GM23338 (cell line): ENCODE data around the gene PPP1R3F.

Source experiments
- CREB1 ChIP-seq: fragments of 250-450 bp; sonication (Bioruptor Pico); IDR thresholded peaks from 2 replicates; pipeline ENCODE4 v1.5.0; 2020; ENCODE audit warnings: low read depth, mild to moderate bottlenecking, moderate library complexity
- EZH2 ChIP-seq: fragments of 200-600 bp; sonication (generic); IDR thresholded peaks from one replicate; pipeline ENCODE4 v1.8.0; 2017; ENCODE audit warnings: antibody characterized with exemption, mild to moderate bottlenecking, low read depth; ENCODE audit not compliant: unreplicated experiment
- EZH2phosphoT487 ChIP-seq: fragments of 200-600 bp; sonication (generic); IDR thresholded peaks from one replicate; pipeline ENCODE4 v1.8.1; 2018; ENCODE audit warnings: antibody characterized with exemption; ENCODE audit not compliant: unreplicated experiment
- JUNB ChIP-seq: IDR thresholded peaks from one replicate; pipeline ENCODE4 v1.6.1; 2016; ENCODE audit warnings: antibody characterized with exemption; ENCODE audit not compliant: unreplicated experiment
- NANOG ChIP-seq: IDR thresholded peaks from 2 replicates; pipeline ENCODE4 v1.6.1; 2016; ENCODE audit warnings: antibody characterized with exemption, borderline replicate concordance
- POLR2AphosphoS5 ChIP-seq: IDR thresholded peaks from 2 replicates; pipeline ENCODE4 v1.6.1; 2016; ENCODE audit warnings: antibody characterized with exemption, low read depth
- ZNF114 ChIP-seq: fragments of 250-450 bp; sonication (Bioruptor Pico); IDR thresholded peaks from 2 replicates; pipeline ENCODE4 v1.5.0; 2020; ENCODE audit warnings: mild to moderate bottlenecking, moderate library complexity
- ZNF331 ChIP-seq: fragments of 250-450 bp; sonication (Bioruptor Pico); IDR thresholded peaks from 2 replicates; pipeline ENCODE4 v1.5.0; 2020; ENCODE audit warnings: low read depth, mild to moderate bottlenecking, moderate library complexity
- ZNF462 ChIP-seq: fragments of 250-450 bp; sonication (Bioruptor Pico); IDR thresholded peaks from 2 replicates; pipeline ENCODE4 v1.5.0; 2020; ENCODE audit warnings: mild to moderate bottlenecking, moderate library complexity
- TF ChIP-seq, protein P1 (sequence below), 2 experiments: fragments of 200-600 bp in 1 of 2; sonication (generic) in 1 of 2; conservative IDR thresholded peaks; 2 replicates each; pipeline versions ENCODE4 v1.5.1 to v1.6.1; 2016 to 2017; ENCODE audit warnings: antibody characterized with exemption in 2 of 2, low read depth in 2 of 2, mild to moderate bottlenecking in 2 of 2, moderate library complexity in 1 of 2
- TF ChIP-seq, protein P2 (sequence below): IDR thresholded peaks from one replicate; pipeline ENCODE4 v1.6.1; 2018; ENCODE audit warnings: antibody characterized with exemption; ENCODE audit not compliant: unreplicated experiment
- TF ChIP-seq, protein P3 (sequence below): IDR thresholded peaks from 2 replicates; pipeline ENCODE4 v1.6.1; 2016; ENCODE audit warnings: antibody characterized with exemption

DNA sequence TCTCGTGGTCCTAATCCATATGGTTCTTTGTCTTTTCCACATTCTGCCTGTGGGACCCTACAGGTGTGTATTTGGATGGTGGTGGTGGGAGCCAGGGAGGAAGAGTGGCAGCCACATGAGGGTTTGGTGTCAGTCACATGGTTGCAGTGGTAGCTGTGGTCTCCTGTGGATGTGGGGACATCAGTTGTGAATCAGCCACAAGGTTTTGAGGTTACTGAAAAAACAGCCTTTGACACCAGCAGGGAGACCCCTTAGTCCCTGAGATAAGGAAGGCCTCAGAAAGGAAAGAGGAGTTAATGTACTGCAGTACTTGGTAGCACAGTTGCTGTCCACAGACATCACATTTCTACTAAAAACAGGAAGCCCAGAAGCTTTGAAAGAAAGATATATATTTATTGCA lies 18.1 kb downstream of the PPP1R3F start:
- TF ChIP-seq, protein P1, sequence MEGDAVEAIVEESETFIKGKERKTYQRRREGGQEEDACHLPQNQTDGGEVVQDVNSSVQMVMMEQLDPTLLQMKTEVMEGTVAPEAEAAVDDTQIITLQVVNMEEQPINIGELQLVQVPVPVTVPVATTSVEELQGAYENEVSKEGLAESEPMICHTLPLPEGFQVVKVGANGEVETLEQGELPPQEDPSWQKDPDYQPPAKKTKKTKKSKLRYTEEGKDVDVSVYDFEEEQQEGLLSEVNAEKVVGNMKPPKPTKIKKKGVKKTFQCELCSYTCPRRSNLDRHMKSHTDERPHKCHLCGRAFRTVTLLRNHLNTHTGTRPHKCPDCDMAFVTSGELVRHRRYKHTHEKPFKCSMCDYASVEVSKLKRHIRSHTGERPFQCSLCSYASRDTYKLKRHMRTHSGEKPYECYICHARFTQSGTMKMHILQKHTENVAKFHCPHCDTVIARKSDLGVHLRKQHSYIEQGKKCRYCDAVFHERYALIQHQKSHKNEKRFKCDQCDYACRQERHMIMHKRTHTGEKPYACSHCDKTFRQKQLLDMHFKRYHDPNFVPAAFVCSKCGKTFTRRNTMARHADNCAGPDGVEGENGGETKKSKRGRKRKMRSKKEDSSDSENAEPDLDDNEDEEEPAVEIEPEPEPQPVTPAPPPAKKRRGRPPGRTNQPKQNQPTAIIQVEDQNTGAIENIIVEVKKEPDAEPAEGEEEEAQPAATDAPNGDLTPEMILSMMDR (conservative IDR thresholded peaks at IDR 0.05; ENCODE audit: low read depth in 2 of 2) = no peak
- TF ChIP-seq EZH2 (no peak), JUNB (no peak), POLR2AphosphoS5 (no peak), NANOG (no peak), CREB1 (CRISPR knock-in tag) (no peak), EZH2phosphoT487 (no peak), ZNF114 (no peak), ZNF331 (CRISPR knock-in tag) (no peak), ZNF462 (CRISPR knock-in tag) (no peak)
- TF ChIP-seq, protein P2, sequence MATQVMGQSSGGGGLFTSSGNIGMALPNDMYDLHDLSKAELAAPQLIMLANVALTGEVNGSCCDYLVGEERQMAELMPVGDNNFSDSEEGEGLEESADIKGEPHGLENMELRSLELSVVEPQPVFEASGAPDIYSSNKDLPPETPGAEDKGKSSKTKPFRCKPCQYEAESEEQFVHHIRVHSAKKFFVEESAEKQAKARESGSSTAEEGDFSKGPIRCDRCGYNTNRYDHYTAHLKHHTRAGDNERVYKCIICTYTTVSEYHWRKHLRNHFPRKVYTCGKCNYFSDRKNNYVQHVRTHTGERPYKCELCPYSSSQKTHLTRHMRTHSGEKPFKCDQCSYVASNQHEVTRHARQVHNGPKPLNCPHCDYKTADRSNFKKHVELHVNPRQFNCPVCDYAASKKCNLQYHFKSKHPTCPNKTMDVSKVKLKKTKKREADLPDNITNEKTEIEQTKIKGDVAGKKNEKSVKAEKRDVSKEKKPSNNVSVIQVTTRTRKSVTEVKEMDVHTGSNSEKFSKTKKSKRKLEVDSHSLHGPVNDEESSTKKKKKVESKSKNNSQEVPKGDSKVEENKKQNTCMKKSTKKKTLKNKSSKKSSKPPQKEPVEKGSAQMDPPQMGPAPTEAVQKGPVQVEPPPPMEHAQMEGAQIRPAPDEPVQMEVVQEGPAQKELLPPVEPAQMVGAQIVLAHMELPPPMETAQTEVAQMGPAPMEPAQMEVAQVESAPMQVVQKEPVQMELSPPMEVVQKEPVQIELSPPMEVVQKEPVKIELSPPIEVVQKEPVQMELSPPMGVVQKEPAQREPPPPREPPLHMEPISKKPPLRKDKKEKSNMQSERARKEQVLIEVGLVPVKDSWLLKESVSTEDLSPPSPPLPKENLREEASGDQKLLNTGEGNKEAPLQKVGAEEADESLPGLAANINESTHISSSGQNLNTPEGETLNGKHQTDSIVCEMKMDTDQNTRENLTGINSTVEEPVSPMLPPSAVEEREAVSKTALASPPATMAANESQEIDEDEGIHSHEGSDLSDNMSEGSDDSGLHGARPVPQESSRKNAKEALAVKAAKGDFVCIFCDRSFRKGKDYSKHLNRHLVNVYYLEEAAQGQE = no peak
- TF ChIP-seq, protein P3, sequence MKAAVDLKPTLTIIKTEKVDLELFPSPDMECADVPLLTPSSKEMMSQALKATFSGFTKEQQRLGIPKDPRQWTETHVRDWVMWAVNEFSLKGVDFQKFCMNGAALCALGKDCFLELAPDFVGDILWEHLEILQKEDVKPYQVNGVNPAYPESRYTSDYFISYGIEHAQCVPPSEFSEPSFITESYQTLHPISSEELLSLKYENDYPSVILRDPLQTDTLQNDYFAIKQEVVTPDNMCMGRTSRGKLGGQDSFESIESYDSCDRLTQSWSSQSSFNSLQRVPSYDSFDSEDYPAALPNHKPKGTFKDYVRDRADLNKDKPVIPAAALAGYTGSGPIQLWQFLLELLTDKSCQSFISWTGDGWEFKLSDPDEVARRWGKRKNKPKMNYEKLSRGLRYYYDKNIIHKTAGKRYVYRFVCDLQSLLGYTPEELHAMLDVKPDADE = no peak
